ENCODE results near the gene RFXANK.

GRCh38 chr19:19160461-19161035, 31.5 kb upstream of the RFXANK start:
- TF ChIP-seq POLR2A (IDR thresholded peaks at IDR 0.05; ENCODE audit: low read length) (no peak), GATA1 (IDR thresholded peaks at IDR 0.05; ENCODE audit: low read depth, low read length) (no peak)
